Cerebellar cortex (tissue), 1 donor: ENCODE data around the gene RMC1.
A peak's percentile ranks its signal among the peaks of the same experiment; 100 is the strongest.
"Not testable (repeated sequence)": the region's sequence is repeated elsewhere in the genome, so short reads cannot be mapped to it uniquely, and the experiment has no call there.

Experiments used
- DNase-seq: peaks from one replicate; pipeline ENCODE4 v3.0.0-alpha.2; 2015; ENCODE audit warnings: low spot score

Gene RMC1

DNA sequence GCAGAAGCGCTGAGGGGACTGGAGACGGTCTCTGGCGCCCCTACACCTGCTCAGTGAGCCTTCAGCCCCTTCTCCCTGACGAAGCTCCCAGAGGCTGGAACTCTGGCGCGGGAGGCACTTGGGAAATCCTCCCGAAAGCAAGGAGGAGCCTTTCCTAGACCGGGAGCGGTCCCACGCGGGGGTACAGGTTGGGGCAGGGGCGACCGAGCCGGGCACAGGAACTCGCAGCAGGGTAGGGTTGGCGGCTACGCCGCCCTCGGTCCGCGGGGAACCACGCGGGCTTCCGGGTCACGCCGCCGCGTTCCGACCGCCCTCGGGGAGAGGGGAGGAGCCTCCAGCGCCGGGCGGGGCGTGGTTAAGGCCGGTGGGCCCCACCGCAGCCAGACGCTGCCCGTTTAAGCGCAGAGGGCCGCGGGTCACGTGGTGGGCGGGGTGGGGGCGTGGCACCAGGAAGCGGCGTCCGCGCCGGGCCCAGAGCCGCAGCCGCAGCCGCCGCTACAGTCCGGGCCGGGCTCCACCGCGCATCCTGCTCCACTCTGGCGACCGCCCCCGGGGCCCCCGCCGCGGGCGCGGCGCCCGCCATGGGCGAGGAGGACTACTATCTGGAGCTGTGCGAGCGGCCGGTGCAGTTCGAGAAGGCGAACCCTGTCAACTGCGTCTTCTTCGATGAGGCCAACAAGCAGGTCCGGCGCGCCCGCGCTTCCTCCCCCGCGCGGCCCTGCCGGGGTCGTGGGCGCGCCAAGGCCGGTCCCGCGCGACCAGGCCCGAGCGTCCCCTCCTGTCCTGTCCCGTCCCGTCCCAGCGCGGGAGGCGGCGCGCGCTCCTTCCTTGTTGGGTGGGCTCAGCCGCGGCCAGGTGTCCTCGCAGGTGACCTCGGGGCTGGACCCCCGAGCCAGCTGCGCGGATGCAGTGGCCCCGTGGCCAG, at the start of gene RMC1:
RMC1 (plus strand) TSS at position 474 of the 925 bp plus-strand sequence; CDS start at position 582, 108 bp downstream.
- DNase-seq = peak; percentile 90

DNA sequence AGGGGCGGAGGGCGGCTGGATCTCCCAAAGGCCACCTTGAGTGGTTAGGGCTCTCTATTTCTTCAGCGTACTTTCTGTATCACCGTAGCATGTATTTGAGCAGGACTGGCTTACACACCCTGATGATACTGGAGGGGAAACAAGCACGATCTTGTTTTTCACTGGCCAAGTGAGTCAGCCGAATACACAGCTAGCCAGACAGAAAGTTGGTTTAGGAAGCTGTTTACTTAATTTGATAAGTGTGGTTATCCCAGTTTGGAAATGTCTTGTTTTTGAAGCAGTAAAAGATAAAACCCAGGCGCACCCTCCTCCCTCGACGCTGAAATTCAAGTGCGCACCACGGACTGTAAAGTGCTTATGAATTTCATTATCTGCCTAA, 49.6 kb upstream of the RMC1 start:
- peak; percentile 39 for DNase-seq

DNA sequence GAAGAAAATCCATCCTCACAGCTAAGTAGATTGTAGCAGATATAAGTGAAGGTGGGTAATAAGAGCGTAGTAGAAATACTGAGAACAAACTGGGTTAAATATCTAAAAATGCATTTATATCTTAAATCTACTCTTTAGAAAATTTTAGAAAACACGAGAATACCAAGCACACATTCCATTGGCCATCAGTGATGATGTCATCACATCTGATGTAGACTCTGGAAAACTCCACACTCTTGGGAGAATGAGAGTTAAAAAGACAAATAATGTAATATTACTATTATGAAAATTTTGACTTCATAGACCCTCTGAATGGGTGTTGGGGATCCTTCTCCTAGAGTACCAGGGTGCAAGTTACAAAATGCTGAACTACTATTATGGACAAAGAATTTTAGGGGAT, 46.5 kb upstream of the RMC1 start:
- no peak for DNase-seq

DNA sequence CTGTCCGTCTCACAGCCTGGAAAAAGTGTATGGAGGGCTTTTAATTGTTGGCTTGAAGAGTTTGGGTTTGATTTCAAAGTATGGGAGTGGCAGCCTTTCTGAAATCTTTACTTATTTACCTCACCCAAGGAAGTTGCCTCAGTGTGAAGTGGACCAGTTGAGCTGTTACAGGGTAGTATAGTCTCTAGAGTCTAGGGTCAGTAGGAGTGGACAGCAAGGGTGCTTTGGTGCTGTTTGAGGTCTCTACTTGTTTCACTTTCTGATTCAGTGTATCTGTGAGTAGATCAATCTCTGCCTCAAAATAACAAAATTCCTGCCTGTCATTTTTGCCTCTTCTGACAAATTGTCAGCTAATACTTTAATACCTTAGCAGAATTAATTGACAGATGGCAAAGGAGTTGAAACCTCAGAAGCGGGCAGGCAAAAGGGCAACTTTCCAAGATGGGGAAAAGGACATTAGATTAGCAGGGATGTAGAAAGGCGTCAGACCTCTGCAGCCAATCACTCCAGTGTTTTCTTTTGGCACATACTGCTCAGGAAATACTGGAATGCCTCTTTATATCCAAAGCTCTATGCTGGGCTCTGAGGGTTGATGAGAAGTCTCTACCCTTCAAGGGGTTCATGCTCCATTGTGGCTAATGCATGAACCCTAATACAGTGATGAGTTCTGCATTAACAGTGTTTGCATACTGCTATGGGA, 44.3 kb upstream of the RMC1 start:
- DNase-seq = peak; percentile 9

DNA sequence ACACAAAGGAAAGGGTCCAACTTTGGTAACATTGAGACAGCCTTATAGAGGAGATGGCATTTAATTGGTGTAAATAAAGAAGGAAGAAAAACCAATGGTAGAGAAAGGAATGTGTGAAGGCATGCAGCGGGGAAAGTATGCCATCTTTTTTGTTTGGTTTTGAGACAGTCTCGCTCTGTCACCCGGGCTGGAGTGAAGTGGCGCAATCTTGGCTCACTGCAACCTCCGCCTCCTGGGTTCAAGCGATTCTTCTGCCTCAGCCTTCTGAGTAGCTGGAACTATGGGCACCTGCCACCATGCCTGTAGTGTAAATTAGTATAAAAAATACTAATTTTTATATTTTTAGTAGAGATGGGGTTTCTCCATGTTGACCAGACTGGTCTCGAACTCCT, 43.8 kb upstream of the RMC1 start:
- DNase-seq = no peak

DNA sequence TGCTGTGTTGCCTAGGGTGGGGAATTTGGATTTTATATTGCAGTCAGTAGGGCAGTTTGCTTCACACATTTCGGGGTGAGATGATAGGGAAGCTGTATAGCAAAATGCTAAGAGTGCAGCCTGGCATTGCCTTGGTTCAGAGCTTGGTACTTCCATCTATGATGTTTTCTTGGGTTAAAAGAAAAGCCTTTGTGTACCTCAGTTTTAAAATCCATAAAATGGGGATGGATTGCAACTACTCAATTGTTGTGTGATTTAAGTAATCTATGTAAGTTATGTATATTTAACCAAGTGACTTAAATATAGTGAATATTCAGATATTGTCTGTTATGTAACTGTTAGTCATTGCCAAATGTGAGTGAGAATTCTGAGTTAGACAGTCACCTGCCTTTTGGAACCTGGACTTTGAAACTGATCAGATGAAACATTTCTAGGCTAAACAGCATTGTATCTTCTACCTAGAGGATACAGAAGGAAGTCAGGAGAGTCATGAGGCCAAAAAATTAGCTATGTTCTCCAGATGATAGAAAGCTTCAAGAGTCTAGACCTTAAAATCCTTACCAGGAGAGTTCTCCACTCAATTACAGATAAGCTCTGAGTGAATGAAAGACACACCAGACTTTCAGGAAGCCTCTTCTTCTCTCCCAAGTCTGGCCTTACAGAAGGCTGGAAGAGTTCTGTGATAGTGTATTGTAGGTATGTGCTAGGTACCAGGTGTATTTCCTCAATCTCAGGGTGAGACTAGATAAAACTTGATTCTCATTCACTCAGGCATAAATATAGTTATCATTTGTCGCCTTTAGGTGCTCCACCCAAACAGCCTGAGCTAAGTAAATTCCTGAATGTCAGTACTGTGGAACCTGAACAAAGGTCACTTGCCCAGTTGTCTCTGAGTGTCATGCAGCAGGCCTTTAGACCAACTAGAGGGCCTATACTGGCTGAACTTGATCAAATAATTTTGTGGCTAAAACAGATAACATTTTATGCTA, 42.7 kb upstream of the RMC1 start:
- DNase-seq = no peak

DNA sequence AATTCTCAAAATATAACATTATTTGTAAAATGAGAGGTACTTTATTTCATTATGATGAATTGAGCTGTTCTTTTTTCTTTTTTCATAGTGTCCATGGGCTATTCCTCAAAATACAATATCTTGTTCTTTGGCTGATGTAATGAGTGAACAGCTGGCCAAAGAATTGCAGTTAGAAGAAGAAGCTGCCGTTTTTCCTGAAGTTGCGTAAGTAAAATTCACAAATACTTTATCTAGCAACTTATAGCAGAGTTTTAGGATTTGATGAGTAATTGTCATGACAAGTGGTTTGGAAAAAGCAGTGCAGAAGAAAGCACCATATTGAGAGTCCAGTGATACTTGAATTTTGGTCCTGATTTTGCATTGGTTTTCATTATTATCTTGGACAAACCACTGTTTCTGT, 40.4 kb upstream of the RMC1 start:
- DNase-seq = no peak

DNA sequence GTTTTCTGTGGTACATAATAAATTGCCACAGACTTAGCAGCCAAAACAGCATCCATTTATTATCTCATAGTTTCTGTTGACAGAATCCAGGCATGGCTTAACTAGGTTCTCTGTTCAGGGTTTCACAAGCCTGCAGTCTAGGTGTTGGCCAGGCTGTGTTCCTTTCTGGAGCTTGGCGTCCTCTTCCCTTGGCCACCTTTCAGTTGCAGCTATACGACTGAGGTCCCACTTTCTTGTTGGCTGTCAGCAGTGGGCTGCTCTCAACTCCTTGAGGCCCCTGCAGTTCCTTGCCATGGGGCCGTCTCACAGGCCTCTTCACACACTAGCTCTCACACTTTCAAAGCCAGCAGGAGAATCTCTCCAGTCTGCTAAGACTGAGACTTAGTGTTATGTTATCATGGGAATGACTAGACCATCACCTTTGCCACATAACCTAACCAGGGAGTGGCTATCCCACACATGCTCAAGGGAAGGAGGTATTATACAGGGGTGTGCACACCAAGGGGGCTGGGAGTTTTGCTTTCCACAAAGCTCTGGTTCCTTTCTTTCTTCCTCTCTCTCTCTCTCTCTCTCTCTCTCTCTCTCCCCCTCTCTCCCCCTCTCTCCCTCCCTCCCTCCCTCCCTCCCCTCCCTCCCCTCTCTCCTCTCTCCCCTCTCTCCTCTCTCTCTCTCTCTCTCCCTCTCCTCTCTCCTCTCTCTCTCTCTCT, 34.4 kb upstream of the RMC1 start:
- no peak for DNase-seq

DNA sequence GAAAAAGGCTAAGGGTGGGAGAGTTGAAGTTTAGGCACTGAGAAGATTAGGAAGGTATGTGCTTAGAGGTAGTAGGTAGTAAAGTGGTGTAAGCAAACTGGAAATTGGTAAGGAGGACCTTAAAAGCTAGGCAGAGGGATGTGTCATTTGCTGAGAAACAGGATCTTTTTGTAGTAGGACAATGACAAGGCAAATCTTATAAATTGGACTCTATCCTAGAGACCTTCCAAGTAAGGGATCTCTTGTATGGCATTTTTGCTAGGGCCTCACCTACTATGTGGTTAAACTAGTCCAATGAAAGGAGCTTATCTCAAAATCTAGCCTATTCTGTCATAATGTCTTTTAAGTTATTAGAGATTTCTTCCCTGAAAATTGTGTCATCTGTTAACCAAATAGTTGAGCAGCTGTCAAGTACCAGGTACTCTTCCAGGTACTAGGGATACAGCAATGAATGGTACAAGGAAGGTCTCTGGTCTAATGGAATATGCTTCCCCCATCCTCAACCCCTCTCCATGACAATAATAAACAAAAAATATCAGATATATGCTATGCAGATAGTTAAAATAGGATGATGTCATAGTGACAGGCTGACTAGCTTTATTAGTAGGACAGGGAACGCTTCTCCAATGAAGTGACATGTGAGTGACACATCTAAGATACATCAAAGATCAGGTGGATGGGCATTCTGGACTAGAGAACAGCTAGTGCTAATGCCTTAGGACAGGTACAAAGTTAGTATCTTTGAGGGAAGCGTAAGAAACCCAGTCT, 32.5 kb upstream of the RMC1 start:
- no peak for DNase-seq

DNA sequence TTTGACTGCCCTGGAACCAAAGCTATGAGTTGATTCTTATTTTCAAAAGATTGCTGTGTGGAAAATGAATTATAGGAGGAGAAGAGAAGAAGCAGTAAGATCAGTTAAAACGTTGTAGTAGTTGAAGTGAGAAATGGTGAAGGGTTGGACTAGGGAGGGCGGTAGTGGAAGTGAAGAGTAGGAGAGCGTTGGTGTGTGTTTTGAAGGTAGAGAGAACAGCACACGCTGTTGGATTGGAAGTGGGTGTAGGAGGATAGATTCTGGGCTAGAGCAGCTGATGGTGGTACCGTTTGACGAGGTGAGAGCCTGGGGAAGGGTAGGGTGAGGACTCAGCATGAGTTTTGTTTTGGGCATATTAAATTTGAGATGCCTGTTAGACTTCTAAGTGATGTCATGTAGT, 31.8 kb upstream of the RMC1 start:
- no peak for DNase-seq

DNA sequence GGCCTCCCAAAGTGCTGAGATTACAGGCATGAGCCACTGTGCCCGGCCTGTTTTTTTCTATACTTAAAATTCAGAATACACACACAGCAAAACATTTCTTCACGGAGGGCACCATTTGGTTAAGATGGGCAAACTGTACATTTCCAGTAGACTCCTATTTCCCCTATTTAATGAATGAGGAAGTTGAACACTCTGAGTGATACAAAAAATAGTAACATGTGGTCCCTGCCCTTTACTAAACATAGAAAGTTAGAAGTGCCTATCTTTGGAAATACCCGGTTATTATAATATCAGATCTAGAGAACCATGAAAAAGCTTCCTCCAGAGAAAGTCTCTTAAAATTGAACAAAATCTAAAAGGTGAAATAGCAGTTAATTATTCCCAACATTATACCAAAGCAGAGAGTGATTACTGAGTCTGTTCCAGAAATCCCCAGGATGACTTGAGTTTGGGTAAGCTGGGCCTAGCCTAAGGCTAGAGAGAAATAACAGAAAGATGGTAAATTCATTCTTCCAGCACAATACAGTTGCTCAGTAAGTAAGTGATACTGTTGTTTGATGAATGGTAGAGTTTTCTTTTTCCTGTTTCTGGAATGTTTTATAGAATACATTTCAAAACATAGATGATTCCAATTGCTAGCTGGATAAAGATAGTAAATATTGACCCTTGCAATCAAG, 23.3 kb upstream of the RMC1 start:
- DNase-seq = no peak

DNA sequence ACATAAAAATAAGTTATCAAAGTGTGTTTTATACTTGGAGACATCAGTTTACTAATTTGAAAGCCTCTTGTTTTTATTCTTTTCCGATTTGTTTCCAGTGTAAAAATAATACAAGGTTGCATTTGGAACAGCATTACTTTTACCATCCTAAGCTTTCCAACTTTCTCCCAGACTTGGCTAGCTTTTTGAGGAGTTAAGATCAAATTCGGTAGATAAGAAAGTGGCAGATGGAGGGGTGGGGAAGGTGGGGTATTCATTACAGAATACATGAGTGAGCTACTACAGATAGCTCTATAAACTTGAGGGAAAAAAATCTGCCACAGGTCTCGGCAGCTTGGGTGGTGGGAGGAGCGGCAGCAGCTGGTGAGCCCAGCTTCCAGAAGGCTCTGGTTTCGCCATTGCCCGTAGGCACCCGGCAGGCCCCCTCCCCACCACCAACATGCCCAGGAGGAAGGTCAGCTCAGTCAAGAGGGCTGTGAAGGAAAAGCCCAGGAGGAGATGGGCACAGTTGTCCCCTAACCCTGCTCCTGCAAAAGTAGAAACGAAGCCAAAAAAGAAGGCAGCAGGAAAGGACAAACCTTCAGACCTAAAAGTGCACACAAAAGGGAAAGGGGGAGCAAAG, 18.6 kb upstream of the RMC1 start:
- no peak for DNase-seq

DNA sequence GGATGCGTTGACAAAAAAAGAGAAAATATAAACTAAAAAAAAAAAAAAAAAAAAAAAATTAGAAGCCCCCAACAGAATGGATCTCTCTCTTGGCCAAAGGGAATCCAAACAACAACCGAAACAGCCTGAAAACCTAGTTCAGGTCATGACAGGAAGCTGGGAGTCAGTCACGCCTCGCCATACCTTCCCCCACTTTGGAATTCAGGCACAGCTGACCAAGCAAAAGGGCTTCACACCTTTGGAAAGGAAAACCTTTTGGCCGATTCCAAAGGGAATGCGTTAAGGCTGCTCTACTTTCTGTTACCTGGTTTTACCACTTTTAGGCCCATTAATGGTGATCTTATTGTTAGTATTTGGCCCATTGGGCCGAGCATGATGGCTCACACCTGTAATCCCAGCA, 17.9 kb upstream of the RMC1 start:
- DNase-seq = no peak

DNA sequence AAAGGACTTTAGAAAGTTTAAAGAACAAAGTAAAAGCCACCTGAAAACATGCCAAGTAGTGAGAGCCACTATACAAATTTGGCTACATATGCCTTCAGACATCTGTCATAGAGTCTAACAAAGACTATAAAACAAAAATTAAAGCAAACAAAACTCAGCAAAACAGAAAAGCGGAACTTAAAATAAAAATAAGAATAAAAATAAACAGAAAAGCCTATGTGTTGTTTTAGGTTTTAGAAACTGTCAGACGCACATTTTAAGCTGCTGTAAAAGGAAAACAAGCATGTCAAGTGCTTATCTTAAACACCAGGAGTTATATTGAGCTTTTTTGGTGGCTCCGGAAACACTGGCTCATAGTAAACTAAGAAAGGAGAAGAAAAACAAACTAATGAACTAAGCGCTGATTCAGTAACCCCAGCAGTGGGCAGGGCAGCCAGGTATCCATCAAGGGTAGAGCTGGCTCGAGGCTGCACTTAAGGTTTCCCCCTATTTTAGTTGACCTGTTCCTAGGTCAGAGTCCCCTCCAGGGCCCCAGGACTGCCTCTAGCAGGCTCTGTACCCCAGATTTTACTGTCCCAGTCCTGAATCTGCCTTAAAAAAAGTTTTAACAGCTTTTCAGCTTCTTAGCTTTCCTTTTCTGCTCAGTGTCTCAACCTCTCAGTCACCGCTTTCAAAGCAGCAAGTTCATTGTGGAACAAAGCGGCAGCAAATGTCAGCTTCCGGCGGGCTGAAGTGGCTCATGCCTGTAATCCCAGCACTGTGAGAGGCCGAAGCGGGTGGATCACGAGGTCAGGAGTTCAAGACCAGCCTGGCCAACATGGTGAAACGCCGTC, 15.4 kb upstream of the RMC1 start:
- no peak for DNase-seq

DNA sequence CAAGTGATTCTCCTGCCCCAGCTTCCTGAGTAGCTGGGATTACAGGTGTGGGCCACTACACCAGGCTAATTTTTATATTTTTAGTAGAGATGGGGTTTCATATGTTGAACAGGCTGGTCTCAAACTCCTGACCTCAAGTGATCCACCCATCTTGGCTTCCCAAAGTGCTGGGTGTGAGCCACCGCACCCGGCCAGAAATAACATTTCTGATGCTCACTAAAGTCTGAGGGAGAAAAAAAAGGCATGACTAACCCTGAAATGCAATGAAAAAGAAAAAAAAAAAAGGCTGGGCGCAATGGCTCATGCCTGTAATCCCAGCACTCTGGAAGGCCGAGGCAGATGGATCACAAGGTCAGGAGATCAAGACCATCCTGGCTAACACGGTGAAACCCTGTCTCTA, 13.7 kb upstream of the RMC1 start:
- not testable (repeated sequence) for DNase-seq

DNA sequence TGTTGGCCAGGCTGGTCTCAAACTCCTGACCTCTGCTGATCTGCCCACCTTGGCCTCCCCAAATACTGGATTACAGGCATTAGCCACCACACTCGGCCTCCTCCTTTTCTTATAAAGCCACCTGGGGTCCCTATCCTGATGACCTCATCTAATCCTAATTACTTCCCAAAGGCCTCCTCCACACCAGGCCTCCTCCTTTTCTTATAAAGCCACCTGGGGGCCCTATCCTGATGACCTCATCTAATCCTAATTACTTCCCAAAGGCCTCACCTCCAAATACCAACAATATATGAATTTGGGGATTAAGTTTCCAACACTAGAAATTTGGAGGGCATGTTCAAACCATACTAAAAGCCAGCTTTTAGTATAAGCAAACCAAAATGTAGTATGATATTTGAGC, 9.7 kb upstream of the RMC1 start:
- no peak for DNase-seq

DNA sequence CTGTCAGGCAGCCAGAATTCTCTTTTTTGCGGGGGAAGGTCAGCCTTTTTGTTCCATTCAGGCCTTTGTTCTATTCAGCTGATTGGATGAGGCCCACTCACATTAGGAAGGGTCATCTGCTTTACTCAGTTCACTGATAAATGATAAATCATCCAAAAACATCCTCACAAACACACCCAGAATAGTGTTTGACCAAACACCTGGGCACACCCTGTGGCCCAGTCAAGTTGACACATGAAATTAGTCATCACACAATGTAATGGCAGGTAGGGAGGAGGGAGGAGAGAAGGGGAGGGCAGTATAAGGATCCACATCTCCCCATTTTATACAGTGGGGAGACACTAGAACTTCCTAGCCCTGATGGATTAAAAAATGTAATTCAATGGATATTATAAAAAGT, 8.3 kb upstream of the RMC1 start:
- DNase-seq = no peak

DNA sequence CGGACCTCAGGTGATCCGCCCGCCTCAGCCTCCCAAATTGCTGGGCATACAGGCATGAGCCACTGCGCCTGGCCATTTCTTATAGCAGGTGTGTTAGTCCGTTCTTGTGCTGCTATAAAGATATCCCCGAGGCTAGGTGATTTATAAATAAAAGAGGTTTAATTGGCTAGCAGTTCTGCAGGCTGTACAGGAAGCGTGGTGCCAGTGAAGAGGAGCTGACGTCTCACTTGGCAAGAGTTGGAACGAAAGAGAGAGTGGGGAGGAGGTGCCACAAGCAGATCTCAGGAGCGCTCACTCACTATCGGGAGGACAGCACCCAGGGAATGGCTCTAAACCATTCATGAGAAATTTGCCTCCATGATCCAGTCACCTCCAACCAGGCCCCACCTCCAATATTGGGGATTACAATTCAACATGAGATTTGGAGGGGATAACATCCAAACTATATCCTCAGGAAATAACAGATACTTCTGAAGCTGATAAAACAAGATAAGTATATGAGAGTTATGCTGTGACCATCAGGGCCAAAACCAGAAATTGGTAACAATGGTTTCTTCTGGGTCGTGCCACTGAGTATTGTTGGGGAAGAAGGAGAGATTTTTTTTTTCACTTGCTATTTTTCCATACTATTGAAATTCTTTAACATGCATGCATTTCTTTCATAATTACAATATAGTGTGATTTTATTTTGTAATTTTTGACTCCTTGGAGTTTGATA, 7.4 kb upstream of the RMC1 start:
- peak; percentile 26 for DNase-seq
